LNCAP (cell line): Measurements from ENCODE around the gene COL15A1.

Experiments
- CTCF ChIP-seq: fragments of 450-650 bp; IDR thresholded peaks from 2 replicates; pipeline ENCODE4 v1.5.1; 2017; ENCODE audit warnings: mild to moderate bottlenecking

COL15A1 gene

GRCh38 chr9:98941946-98942523 is 1.7 kb upstream of the COL15A1 start:
- no peak for TF ChIP-seq CTCF

DNA sequence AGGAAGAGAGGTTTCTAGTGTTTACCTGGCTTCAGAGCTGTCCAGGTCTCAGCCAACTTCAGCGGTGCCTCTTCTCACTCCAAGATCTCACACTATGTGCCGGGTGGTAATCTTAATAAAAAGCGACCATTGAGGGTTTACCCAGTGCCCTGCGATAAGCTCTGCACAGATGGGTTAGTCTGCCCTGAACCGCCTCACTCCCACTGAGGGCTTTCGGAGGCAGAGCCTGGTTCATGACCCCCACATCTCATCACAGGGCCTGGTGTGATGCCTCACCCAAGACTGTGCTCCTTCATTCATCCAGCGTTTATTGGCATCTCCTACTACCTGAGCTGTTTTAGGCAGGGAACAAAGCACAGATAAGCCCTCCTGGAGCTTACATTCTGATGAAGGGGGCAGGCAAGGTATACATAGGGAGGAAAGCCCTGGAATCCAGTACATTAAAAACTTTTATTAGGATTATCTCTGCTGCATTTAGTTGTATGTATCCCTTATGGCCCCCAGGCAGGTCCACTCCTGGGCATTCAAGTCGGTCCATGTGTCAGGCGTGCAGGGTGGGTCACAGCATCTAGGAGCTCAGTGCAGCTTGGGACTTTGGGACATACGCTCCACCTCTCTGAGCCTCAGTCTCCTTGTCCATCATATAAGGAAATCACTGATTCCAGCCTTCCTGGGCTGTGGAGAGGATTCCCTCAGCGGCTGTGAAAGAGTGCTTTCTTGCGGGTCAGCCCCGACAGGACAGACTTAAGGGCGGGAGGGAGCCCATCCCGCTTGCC is 613 bp upstream of the COL15A1 start:
- TF ChIP-seq CTCF, result no peak

DNA sequence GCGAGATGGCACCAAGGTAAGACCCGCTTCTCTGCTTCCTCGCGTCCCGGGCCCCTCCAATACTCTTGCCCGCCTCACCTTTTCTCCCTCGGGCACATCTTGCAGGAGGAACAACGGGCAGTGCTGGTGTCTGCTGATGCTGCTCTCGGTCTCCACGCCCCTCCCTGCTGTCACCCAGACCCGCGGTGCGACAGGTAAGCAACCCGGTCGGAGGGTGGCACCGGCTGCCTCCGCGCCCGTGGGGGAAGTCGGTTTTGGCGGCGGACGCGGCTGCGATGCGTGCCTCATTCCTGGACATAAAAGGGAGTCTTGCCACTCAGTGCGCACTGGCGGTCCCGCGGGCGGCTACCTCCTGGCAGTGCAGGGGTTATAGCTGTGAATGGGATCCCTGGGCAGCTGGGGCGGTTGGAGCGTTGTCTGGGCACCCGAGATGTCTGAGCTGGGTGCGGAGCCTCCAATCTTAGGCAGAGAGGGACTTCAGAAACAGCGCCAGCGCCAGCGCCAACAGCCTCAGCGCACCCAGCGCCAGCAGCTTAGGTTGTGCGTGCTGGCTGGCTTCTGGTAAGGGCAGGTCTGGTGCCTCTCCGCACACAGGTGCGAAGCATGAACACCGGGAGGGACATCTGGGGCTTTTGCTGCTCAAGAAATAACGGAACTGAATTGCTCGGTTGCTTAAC is 488 bp downstream of the COL15A1 start:
- TF ChIP-seq CTCF, result no peak

DNA sequence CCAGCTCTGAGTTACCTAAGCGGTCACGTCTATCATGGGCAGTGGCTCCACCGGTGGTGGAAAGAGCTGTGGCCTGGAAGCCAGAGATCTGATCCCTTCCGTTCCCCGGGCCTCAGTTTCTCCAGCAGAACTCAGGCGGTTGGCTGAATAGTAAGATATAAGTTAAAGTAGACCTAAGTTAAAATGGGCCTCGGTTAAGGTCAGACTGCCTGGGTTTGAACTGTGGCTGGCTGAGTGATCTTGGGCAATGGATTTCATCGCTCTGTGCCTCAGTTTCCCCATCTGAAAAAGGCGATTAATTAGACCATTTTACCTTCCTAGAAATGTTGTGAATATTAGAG is 997 bp downstream of the COL15A1 start:
- no peak for TF ChIP-seq CTCF

DNA sequence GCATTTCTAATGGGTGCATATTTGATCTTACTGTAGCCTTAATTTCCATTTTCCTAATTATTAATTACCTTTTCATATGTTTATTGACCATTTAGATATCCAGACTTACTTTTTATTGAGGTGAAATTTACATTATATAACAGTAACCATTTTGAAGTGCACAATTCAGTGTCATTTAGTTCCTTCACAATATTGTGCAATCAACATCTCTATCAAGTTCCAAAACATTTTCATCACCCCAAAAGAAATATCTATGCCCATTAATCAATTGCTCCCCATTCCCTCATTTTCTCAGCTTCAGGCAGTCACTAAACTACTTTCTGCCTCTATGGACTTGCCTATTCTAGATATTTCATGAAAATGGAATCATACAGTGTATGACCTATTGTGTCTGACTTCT is 5.9 kb downstream of the COL15A1 start:
- TF ChIP-seq CTCF, result no peak

DNA sequence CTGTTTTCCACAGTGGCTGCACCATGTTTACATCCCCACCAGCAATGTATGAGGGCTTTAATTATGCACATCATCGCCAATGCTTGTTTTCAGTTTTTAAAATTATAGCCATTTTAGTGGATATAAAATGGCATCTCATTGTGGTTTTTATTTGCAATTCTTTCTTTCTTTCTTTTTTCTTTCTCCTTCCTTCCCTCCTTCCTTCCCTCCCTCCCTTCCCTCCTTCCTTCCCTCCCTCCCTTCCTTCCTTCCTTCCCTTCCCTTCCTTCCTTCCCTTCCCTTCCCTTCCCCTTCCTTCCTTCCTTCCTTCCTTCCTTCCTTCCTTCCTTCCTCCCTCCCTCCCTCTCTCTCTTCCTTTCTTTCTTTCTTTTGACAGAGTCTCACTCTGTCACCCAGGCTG is 6.6 kb downstream of the COL15A1 start:
- no peak for TF ChIP-seq CTCF

- TF ChIP-seq CTCF, result no peak
Measured at GRCh38 chr9:98951967-98952366, 8.3 kb downstream of the COL15A1 start.
